SH-SY5Y (cell line): ENCODE measurements around the gene EDA.

Experiments
- GATA2 ChIP-seq: IDR thresholded peaks from 2 replicates; pipeline ENCODE4 v1.6.1; 2011; ENCODE audit warnings: mild to moderate bottlenecking, low read depth, low read length
- GATA3 ChIP-seq: IDR thresholded peaks from 2 replicates; pipeline ENCODE4 v1.6.1; 2011; ENCODE audit warnings: low read depth, mild to moderate bottlenecking, low read length, moderate library complexity

DNA sequence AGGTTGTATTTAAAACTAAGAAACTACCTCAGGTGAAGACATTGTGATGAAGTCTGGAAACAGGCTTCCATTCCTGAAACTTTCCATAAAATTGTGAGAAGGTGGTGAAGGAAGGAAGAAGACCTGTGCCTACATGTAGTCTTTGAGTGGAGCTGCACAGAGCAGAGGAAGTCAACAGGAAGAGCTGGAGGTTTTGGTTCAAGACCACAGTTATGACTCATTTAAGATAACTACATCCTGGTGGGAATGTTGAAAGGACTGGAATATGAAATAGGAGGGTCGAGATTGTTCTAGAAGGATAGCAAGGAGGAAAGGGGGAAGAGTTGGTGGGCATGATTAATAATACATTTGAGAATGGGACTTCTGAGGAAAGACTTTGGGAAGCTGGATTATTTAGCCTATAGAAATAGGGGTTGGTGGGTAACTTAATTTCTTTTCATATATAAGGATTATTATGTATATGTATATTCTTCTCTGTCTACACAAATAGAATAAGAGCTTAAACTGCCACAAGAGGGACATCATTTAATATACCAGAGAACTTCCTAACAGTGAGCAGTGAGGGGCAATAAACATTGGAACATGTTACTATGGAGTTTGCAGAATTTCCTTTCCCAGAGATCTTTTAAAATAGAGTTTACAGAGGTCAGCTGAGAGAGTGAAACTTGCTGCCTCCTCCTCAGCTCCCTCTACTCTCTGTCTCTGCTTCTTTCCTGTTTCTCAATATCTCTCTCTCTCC lies 410.4 kb downstream of the EDA start:
- TF ChIP-seq GATA2 (no peak), GATA3 (no peak)
